Measurements from ENCODE around the gene PEPD. TPM values are rescaled to one million over a fixed set of nuclear protein-coding genes. Genes with fewer than 3 reads are reported as not detected.

Gene PEPD
- total and polyA plus RNA-seq, 2 of the 4 experiments (the other 2 are of a cell fraction), result 36.7 to 88.4 TPM

DNA sequence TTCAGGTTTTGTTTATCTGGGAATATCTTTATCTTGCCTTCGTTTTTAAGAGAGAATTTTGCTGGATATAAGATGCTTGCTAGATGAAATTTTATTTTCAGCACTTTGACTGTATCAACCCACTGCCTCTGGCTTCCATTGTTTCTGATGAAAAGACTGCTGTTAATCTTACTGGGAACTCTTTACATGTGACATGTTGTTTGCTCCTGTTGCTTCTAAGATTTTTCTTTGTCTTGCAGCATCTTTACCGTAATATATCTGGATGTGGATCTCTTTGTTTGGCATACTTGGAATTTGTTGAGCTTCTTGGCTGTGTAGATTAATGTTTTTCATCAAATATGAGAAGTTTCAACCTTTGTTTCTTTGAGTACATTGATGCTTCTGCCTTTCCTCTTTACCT is 166.1 kb downstream of the PEPD start:
- Histone ChIP-seq H2AK5ac (ENCODE audit: low read depth, low read length) (no peak overlapping the region), H4K8ac (ENCODE audit: low read depth in 2 of 2, low read length in 2 of 2) (no peak overlapping the region), H2BK15ac (ENCODE audit: low read depth, low read length) (no peak overlapping the region), H2BK20ac (ENCODE audit: low read depth, low read length) (no peak overlapping the region), H3K4me2 (ENCODE audit: low read depth, low read length) (no peak overlapping the region), H3K18ac (ENCODE audit: low read depth, low read length) (no peak overlapping the region), H3K23ac (ENCODE audit: low read depth, low read length) (no peak overlapping the region), H3K27me3 (ENCODE audit: control insufficient read depth, insufficient read depth, low read length) (peaks cover 6% of the 10 kb centered on the region; the same call in 1 of the 2 replicates), H3K4me3 (ENCODE audit: insufficient read depth, low read depth, low read length) (no peak overlapping the region), H2BK5ac (ENCODE audit: low read depth, low read length, poor library complexity, severe bottlenecking) (no peak overlapping the region), H3K79me1 (ENCODE audit: low read depth in 1 of 2, low read length in 2 of 2) (no peaks in the 10 kb centered on the region), H4K20me1 (ENCODE audit: insufficient read depth, low read length) (no peaks in the 10 kb centered on the region), H3K4ac (ENCODE audit: low read depth, low read length) (no peak overlapping the region), H4K91ac (ENCODE audit: insufficient read depth, low read depth, low read length) (no peak overlapping the region), H3K9me3 (ENCODE audit: control insufficient read depth, insufficient read depth, low read length) (no peaks in the 10 kb centered on the region), H2BK120ac (ENCODE audit: low read depth, low read length) (no peak overlapping the region), H3K27ac (ENCODE audit: insufficient read depth, low read length) (no peak overlapping the region), H3K4me1 (ENCODE audit: control insufficient read depth, insufficient read depth, low read length) (no peaks in the 10 kb centered on the region), H2AFZ (replicated peaks; ENCODE audit: low read length, poor library complexity) (no peak overlapping the region), H3K36me3 (ENCODE audit: control insufficient read depth, insufficient read depth, low read length) (no peaks in the 10 kb centered on the region), H2AK9ac (replicated peaks; ENCODE audit: low read depth, low read length, poor library complexity) (no peak overlapping the region), H3K9me1 (ENCODE audit: insufficient read depth, low read length) (no peaks in the 10 kb centered on the region), H3K56ac (ENCODE audit: extremely low read depth, insufficient read depth, low read length) (no peak overlapping the region), H3K9ac (ENCODE audit: low read depth, low read length) (no peak overlapping the region), H3K14ac (replicated peaks; ENCODE audit: low read depth, low read length) (no peak overlapping the region), H4K5ac (ENCODE audit: low read depth, low read length) (no peak overlapping the region)
- TF ChIP-seq RFX5 (IDR thresholded peaks at IDR 0.05; ENCODE audit: low read depth, low read length), result no peak
- no peak for TF ChIP-seq RAD21 (IDR thresholded peaks at IDR 0.05; ENCODE audit: low read length)
- no peak for TF ChIP-seq POLR2A (IDR thresholded peaks at IDR 0.05; ENCODE audit: low read depth, low read length)
- TF ChIP-seq MAFK (IDR thresholded peaks at IDR 0.05; ENCODE audit: low read depth, low read length), result no peak
- TF ChIP-seq MAZ (IDR thresholded peaks at IDR 0.05; ENCODE audit: borderline replicate concordance, low read depth, low read length), result no peak
- TF ChIP-seq, protein P1, sequence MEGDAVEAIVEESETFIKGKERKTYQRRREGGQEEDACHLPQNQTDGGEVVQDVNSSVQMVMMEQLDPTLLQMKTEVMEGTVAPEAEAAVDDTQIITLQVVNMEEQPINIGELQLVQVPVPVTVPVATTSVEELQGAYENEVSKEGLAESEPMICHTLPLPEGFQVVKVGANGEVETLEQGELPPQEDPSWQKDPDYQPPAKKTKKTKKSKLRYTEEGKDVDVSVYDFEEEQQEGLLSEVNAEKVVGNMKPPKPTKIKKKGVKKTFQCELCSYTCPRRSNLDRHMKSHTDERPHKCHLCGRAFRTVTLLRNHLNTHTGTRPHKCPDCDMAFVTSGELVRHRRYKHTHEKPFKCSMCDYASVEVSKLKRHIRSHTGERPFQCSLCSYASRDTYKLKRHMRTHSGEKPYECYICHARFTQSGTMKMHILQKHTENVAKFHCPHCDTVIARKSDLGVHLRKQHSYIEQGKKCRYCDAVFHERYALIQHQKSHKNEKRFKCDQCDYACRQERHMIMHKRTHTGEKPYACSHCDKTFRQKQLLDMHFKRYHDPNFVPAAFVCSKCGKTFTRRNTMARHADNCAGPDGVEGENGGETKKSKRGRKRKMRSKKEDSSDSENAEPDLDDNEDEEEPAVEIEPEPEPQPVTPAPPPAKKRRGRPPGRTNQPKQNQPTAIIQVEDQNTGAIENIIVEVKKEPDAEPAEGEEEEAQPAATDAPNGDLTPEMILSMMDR (conservative IDR thresholded peaks at IDR 0.05; ENCODE audit: low read depth, low read length), result no peak
- TF ChIP-seq, protein P2, sequence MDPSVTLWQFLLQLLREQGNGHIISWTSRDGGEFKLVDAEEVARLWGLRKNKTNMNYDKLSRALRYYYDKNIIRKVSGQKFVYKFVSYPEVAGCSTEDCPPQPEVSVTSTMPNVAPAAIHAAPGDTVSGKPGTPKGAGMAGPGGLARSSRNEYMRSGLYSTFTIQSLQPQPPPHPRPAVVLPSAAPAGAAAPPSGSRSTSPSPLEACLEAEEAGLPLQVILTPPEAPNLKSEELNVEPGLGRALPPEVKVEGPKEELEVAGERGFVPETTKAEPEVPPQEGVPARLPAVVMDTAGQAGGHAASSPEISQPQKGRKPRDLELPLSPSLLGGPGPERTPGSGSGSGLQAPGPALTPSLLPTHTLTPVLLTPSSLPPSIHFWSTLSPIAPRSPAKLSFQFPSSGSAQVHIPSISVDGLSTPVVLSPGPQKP (IDR thresholded peaks at IDR 0.05; ENCODE audit: borderline replicate concordance, low read depth, low read length), result no peak
- TF ChIP-seq MXI1 (IDR thresholded peaks at IDR 0.05; ENCODE audit: borderline replicate concordance, low read depth, low read length), result no peak
- no peak for TF ChIP-seq BHLHE40 (IDR thresholded peaks at IDR 0.05; ENCODE audit: low read depth, low read length)
- CTCF ChIA-PET, result interaction anchor here (0.7 kb wide), 1 partner anchor 28 kb away, joined by 6 read pairs; no protein-coding TSS in a partner anchor
- DNase-seq (no peak), ATAC-seq (ENCODE audit: low read depth) (no peak)
- in situ Hi-C loops (cut with MboI; ENCODE audit: low sequenced_read_pairs) (no loop called here), intact Hi-C loops (cut with micrococcal nuclease) (no loop called here), dilution Hi-C loops (cut with HindIII; ENCODE audit: low sequenced_read_pairs, unreplicated experiment) (no loop called here)
- no TSS peak for BruUV-seq (replicated peaks)
- POLR2A ChIA-PET (ENCODE audit: unreplicated experiment), result no interaction called here
- 80% methylated on average over 1 of the region's 2 CpGs; no CpG with 5 or more reads in 1 of the 2 experiments for WGBS, 2 experiments (ENCODE audit: extremely low coverage in 2 of 2, insufficient read length in 1 of 2)
